ENCODE measurements around the gene PCDHGA3. TPM values are rescaled to one million over a fixed set of nuclear protein-coding genes. Genes with fewer than 3 reads are reported as not detected.

Gene PCDHGA3
- polyA plus RNA-seq, 1 of the 3 experiments (the other 2 are of a cell fraction), result 0.33 TPM

- no peak for TF ChIP-seq USF2 (IDR thresholded peaks at IDR 0.05; ENCODE audit: borderline replicate concordance, low read depth, low read length)
- TF ChIP-seq MXI1 (IDR thresholded peaks at IDR 0.05; ENCODE audit: low read depth, low read length), result 0 out of 2 replicates have a peak, but pooled peaks have one; percentile 2
- TF ChIP-seq TAF1 (IDR thresholded peaks at IDR 0.05; ENCODE audit: borderline replicate concordance, low read depth, low read length), result peak; percentile 89
- TF ChIP-seq TCF12 (IDR thresholded peaks at IDR 0.05), result no peak
- TF ChIP-seq ZBTB33 (IDR thresholded peaks at IDR 0.05; ENCODE audit: borderline replicate concordance, low read depth), result peak; percentile 94
- 0 out of 4 replicates have a peak, but pooled peaks of 1 of the 2 experiments have one; percentile 31 for TF ChIP-seq EP300 (IDR thresholded peaks at IDR 0.05; ENCODE audit: borderline replicate concordance in 1 of 2, low read depth in 1 of 2, low read length in 1 of 2)
- no peak for TF ChIP-seq RFX5 (IDR thresholded peaks at IDR 0.05; ENCODE audit: low read length)
- no peak for TF ChIP-seq IRF3 (IDR thresholded peaks at IDR 0.05; ENCODE audit: low read depth, low read length)
- peak; percentile 91 for TF ChIP-seq POLR2AphosphoS5 (IDR thresholded peaks at IDR 0.05; ENCODE audit: low read depth, low read length)
- TF ChIP-seq NRF1 (IDR thresholded peaks at IDR 0.05; ENCODE audit: low read depth, low read length), result peak; percentile 81
- peak; percentile 60 for TF ChIP-seq RAD21 (IDR thresholded peaks at IDR 0.05; ENCODE audit: low read length)
- peak; percentile 98 for TF ChIP-seq CHD2 (IDR thresholded peaks at IDR 0.05; ENCODE audit: low read length, partially characterized antibody)
- peak; percentile 90 for TF ChIP-seq CTCF (IDR thresholded peaks at IDR 0.05)
- peak; percentile 82 for TF ChIP-seq ELF1 (IDR thresholded peaks at IDR 0.05)
- TF ChIP-seq MEF2A (IDR thresholded peaks at IDR 0.05; ENCODE audit: borderline replicate concordance, low read depth), result no peak
- TF ChIP-seq GATA2 (CRISPR knock-in tag; IDR thresholded peaks at IDR 0.05), result no peak
- peak; percentile 64 for TF ChIP-seq MAX (IDR thresholded peaks at IDR 0.05; ENCODE audit: low read depth)
- TF ChIP-seq GABPA (IDR thresholded peaks at IDR 0.05; ENCODE audit: low read depth), result peak; percentile 78
- TF ChIP-seq FOSL2 (IDR thresholded peaks at IDR 0.05; ENCODE audit: borderline replicate concordance, low read depth), result no peak
These were observed 23.1 kb upstream of the PCDHGA3 start, which contains the start of gene TAF7 (continued) for GRCh38 chr5:141320225-141321169.

Data from SK-N-SH (cell line).